GM19324 (cell line): ENCODE measurements around the gene VDAC1.
"Not testable (repeated sequence)": the region's sequence is repeated elsewhere in the genome, so short reads cannot be mapped to it uniquely, and the experiment has no call there.

ENCODE experiments used
- ATAC-seq: cut with Tn5 transposase; IDR thresholded peaks from one replicate; pipeline ENCODE4 v1.9.1; 2021; ENCODE audit warnings: mild to moderate bottlenecking, moderate library complexity; ENCODE audit not compliant: unreplicated experiment, low FRiP score

VDAC1 gene, protein sequence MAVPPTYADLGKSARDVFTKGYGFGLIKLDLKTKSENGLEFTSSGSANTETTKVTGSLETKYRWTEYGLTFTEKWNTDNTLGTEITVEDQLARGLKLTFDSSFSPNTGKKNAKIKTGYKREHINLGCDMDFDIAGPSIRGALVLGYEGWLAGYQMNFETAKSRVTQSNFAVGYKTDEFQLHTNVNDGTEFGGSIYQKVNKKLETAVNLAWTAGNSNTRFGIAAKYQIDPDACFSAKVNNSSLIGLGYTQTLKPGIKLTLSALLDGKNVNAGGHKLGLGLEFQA

DNA sequence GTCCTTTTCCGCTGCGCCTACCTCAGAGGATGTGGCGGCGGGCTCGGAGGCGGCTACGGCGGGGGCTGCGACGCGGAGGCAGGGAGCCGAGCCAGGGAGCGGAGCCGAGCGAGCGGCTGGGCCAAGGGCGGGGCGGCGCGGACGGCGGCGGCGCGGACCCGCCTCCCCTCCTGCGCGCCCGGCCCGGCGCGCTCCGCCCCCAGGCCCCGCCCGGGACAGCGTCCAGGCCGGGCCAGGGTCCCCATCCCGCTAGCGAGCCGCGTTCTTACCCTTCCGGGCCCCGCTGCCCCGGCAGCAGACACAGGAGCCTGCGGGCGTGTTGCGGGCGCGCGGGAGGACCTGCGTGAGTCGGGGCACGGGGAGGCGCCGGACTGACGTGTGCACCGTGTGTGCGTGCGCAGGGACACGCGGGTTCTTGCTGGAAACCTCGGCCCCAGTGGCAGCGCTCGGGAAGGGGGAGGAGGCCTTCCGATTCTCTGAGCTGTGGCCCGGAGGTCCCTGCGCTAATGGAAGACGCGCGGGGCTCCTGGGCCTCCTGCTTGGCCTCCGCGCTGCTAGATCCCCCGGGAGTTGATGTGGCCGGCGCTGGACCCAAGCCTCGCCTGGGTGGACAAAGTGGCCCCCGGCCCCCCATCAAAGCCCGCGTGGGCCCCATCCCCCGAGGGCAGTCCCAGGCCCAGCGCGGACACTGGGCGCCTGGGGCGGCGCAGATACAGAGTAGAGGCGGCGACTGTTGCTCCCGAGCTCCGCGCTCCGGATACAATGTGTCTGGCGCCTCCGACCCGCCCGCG lies at the start of gene VDAC1:
VDAC1 (minus strand) TSS at position 350 of the 791 bp plus-strand sequence. CDS start 11,963 bp downstream, outside the sequence.
- peak; percentile 84 for ATAC-seq

DNA sequence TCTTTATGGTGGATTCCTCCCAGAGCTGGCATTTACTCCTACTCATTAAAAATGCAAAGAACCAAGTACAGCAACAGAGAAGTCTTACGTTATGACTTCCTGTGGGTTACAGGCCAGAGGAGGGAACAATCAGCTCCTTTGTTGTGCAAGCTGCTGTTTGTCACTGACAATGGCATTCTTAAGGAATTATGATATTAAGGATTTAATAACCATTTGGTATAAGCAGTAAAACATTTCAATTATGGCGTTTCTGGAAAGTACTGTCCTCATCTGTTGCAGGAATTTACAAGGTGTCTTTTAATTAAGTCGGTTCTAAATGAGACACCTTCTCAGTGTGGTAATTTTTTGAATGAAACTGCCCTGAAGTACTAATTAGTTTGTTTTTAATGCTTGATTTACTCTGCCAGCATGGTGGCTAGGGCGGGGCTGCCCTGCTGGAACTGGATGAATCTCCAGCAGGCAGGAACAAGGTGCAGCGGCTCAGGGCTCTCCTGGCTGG lies 49.1 kb upstream of the VDAC1 start:
- ATAC-seq, result no peak

DNA sequence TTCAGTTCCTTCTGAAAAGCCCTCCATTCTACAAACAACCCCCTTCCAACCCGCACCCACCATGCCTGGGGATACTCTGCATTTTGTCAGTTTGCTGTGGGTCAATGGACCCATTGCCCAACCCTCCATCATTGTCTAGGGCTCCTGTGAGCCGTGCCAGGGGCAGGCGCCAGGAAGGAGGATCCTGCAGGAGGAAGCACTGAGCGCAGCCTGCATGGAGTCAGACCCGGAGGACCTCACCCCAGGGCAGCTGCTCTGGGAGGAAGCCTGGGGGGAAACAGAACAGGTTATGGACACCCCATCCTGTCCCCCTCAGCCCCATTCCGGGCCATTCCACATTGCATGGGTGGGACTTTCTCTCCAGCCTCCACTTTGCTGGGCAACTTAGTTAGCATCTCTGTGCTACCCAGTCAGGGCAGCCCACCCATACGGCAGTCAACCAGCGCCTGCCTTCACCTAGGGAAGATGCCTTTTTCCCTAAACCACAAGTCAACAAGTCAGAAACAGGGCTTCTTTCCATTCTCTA lies 48.6 kb upstream of the VDAC1 start:
- no peak for ATAC-seq

DNA sequence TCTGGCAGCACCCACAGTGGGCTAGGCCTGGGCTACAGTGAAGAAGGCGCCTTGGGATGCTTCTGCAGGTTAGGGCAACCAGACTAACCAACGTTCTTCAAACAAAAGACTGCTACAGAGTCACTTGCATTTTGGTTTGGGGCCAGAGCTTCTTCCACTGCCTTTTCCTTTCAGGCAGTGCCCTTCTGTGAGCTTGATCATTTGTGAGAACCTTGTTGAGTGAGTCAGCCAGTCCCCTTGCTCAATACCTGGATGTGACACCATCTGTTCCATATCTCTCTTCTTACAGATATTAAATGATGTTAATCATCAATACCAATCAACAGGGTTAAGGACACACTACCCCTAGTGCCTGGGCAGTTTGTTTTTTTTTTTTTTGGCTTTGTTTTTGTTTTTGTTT lies 46.5 kb upstream of the VDAC1 start:
- ATAC-seq, result no peak

DNA sequence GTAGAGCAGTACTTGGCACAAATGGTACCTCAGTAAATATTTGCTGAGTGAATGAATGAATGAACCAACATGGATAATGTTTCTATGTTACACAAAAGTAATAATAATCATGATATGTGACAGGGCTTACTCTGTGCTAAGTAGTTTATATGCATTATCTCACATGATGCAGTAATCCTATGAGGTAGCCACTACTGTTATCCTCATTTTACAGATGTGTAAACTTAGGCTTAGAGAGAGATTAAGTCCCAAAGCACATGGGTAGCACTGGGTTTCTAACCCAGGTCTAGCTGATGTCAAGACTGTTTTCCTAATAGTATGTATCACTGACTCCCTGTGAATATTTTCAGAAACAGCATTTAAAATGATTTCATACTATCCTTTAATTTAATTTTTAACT lies 44.1 kb upstream of the VDAC1 start:
- ATAC-seq, result no peak

DNA sequence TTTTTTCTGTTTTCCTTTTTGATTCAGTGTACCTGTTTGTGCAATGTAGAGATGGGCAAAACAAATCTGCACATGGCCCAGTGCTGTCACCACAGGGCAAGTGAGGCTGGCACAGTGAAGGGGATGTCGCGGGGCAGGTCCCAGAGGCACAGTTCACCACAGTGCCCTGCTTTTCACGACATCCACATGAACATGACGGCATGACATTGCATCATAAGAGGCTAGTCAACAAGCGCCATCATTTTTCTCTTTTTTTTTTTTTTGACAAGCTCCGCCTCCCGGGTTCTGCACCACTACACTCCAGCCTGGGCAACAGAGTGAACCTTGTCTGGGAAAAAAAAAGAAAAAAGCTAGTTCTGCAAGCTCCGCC lies 42.9 kb upstream of the VDAC1 start:
- no peak for ATAC-seq

DNA sequence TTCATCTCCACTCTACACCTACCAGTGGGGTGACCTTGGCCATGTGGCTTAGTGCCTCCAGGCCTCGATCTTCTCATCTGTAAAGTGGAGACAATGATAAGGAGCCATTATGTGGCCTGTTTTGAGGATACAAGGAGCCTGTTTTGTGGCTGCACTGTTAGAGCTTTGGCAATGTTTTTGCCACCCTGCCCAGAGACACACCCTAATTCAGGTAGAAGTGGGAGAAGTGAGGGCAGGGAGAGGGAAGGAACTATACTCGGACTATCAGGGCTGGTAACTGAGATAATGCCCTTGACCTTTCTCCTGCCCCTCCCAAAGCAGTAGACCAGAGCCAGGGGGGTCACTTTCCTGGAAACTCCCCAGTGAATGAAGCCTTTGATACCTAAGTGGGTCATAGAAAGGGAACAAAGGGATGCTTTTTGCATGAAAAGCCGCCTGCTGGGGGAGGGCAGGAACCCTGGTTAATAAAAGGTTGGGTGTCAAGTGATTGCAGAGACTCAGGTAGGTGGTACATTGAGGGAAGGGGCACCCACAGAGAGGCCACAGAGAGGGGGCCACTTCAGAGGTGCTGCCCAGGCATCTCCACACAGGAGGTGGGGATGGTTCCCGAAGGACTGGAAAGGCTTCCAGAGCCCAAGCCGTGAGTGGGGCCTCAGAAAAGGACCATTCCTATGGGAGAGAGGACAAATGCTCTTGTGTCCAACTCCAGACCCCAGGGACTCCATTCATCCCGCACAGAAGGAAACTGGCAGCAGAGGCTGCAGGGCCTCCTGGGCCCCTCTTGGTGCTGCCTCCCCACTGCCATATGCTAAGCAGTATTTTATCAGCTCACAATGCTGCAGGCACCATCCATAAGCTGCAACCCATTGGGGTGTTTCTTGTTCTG lies 42.3 kb upstream of the VDAC1 start:
- ATAC-seq, result no peak

DNA sequence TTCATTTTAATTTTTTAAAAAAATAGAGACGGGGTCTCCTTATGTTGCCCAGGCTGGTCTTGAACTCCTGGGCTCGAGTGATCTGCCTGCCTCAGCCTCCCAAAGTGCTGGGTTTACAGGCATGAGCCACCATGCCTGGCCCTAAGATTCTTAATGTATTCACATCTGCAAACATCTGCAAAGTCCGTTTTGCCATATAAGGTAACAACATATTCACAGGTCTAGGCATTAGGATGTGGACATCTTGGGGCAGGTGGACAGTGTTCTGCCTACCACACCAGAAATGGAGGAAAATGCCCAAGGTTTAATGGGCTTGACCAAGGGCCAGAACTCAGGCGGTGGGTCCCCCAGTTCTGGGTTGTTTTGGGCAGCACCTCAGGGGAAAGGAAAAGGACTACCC lies 41.6 kb upstream of the VDAC1 start:
- ATAC-seq, result no peak

DNA sequence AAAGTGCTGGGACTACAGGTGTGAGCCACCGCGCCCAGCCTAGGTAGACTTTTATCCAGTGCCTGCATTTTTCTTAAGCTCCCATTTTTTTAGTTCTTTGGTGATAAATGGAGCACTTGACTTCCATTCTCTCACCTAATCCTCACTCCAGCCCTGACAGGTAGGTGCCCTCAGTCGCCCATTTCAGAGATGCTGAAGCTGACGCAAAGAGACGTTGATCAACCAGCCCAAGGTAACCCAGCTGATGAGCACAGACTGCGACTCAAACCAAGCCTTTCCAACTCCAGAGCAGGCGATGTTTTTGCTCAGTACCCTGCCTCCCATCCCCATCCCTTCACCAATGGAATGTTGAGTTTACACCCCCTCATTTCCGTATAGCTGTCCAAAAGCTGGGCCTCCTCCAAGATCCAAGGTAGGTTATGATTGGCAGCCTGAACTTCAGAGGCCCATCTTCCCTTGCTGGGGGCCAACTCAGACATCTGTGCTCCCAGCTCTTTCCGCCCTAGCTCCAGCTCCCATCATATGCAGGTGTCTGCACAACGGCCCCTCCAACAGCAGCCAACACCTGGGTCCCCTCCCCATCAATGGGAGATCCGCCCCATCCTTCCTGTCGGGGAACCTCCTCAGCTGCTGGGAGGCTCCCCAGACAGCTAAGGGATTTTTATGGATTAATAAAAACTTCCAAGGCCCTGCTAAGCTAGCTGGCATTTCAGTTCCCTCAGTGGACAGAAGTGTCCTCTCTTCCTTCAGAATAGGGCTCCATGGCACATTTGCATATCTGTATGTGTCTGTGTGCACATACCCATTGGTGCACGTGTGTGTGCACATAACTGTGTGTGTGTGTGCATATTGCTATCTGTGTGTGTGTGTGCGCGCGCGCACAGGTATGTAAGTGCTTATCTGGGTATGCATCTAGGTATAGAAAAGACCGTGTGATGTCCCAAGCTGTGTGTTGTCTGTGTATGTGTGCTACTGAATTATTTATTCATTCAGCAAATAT lies 39.3 kb upstream of the VDAC1 start:
- no peak for ATAC-seq

DNA sequence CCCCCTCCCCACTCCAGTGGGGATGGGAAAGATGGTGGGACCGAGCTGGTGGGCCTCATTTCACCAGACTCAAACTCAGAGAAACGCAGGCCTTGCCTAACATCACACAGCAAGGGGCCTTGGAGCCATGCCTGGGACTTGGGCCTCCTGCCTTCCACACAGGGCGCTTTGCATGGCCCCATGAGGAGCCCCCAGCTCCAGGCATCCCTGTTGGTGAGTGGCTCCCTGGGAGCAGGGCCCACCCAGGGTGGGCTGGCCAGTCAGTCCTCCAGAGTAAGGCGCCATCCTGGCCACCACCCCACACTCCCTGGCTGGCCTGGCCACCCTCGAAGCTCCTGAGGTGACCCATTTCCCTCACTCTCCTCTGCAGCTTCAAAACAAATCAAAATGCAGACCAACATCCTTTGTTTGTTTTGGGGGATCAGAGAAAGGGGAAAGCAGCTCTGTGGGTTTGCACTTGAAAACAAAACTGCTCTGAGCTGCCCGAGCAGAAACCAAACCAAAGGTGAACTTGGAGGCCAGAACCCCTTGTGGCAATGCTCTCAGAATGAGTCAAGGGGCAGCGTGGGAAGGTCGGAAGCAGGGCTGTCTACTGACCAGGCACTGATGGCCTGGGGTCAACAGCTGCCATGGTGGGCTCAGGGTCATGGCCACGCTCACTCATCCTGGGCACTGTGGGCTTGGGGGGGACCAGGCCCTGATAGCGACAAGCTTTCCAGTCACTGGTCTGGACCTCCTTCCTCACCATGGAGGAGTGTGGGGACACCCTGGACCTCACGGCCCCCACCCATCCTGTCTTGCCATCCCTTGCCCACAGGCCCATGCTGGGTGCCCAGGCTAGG lies 37.0 kb upstream of the VDAC1 start:
- no peak for ATAC-seq

DNA sequence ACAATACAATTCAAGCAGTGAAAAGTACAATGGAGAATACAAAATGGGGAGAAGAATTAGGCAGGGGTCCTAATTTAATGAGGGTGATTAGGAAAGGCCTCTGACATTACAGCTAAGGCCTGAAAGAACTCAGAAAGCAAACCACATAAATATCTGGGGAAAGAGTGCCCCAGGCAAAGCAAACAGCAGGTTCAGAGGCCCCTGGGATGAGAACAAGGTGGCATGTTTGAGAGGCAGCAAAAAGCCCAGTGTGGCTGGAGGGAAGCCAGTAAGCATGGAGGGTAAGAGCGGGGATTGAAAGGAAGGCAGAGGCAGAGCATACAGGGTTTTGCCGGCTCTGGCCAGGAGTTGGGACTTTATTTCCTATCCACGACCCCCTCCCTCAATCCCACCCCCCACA lies 33.4 kb upstream of the VDAC1 start:
- ATAC-seq, result no peak

DNA sequence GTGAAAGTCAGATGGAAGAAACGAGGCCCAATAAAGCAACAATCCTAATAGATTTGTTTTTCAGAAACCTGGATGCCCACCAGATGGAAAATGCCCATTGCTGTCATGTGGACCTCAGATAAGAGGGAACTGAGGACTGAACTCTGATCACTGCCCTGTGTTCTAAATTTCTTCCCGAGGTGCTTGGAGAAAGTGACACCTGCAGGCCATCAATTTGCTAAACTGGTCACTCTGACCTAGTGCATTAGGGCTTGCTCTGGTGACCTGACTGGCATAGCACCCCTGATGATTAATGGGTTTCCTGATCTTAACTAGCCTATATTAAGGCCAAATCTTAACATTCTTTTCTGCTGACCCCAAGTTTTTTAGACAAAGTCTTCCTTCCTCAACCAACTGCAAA lies 32.4 kb upstream of the VDAC1 start:
- no peak for ATAC-seq

DNA sequence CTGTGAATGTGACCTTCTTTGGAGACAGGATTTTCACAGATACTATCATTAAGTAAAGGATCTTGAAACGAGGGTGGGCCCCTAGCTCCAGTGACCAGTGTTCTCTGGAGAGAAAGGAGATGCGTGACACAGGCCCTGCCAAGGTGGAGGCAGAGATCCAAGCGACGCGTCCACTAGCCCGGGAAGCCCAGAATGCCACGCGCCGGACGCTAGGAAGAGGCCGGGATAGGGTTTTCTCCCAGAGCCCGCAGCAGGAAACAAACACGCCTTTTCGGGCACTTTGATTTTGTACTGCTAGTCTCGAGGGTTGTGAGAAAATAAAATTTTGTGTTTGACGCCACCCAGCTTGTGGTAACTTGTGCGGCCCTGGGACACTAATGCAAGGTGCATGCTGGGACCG lies 29.6 kb upstream of the VDAC1 start:
- no peak for ATAC-seq

DNA sequence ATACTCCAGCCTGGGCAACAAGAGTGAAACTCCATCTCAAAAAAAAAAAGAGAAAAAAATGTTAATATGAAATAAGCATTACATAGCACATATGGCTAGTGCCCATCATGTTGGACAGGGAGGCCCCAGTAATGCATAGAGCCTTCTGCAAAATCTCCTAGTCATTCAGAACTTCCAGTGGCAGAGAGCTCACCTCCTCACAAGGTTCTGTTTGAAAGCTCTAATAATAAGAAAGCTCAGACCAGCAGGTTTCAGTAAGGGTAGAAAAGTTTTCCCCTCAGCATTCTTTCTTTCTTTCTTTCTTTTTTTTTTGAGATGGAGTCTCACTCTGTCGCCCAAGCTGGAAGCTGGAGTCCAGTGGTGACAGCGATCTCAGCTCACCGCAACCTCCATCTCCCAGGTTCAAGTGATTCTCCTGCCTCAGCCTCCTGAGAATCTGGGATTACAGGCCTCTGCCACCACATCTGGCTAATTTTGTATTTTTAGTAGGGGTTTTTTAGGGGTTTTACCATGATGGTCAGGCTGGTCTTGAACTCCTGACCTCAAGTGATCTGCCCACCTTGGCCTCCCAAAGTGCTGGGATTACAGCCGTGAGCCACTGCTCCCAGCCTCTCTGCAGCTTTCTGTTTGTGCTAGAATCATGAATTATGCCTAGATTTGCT lies 25.7 kb upstream of the VDAC1 start:
- ATAC-seq, result not testable (repeated sequence)

DNA sequence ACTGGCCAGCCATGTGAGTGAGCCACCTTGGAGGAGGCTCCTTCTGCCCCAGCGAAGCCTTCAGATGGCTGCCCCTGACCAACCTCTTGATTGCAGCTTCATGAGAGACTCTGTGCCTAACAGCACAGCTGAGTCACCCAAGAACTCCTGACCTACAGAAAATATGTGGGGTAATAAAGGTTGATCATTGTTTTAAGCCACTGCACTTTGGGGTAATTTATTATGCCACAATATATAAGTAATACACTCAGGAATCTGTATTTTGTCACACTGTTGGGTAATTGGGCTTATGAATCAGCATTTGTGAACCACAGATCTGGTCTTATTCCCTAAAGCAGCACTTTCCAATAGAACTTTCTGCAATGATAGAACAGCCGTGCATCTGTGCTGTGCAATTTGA lies 24.4 kb upstream of the VDAC1 start:
- ATAC-seq, result no peak

DNA sequence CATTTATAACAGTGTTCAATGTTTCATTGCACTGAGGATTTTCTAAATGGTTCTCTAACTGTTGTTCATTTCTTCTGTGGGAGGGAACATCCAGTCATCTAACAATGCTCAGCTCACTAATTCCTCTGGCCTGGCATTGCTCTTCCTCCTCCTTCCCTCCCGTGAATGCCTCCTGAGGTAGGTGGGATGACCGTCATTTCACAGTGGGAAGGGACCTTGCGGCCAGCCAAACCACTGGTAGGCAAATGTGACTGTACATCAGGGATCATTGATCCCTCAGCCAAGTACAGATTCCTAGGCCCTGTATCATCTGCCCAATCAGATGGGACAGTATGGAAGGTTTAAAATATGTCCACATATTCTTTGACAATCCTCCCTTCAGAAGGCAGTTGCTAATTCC lies 23.7 kb upstream of the VDAC1 start:
- ATAC-seq, result no peak

DNA sequence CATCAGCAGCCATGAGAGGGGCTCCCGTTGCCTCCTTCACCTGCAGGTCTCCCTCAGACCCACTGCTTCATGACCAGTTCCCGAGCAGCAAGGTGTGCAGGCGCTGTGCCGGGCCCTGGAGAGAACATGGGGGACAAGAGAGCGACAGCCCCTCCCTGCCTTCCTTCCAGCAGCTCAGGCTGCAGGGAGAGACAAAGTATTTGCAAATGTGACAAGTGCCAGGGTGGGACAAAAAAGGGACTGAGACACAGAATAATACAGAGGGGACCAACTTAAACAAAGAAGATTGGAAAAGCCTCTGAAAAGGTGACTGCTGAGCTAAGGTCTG lies 22.5 kb upstream of the VDAC1 start:
- ATAC-seq, result no peak

DNA sequence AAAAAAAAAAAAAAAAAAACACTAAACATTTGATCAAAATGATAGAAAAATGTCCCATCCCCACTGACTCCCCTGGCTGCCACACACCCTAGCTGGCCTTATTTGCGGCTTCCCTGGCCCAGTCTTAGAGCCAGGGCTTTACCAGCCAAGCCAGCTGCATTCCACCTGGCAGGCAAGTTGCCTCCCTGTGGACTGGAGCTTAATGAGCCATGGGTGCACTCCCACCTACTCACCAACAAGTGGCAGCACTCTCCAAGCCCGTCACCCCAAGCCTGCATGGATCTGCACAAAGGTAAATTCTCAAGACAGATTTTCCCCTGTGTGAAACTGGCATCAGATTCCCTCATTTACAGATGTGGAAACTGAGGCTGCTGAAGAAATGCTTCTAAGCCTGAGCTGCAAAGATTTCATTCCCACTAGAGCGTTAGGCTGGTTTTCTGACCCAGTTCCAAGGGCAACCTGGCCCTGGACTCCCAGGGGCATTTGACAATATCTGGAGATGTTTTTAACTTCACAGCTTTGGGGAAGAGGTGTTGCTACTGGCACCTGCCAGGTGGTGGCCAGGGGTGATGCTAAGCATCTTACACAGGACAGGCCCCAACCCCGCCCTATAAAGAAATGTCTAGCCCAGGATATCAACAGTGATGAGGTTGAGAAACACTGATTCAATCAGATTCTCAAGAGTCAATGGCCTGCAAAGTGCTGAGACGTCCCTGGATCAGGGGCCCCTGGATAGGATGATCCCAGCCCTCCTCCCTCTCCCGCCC lies 21.9 kb upstream of the VDAC1 start:
- no peak for ATAC-seq
